Neural cell (in vitro differentiated cells): ENCODE measurements around the gene TCF4. TPM values are rescaled to one million over a fixed set of nuclear protein-coding genes. Genes with fewer than 3 reads are reported as not detected.

ENCODE experiments used
- H2AFZ ChIP-seq: fragments of 200-600, 300-800 bp; sonication (generic), shearing (Covaris generic); 2 replicates; pipeline ENCODE4 v1.6.0; 2014; ENCODE audit warnings: low read depth, mild to moderate bottlenecking, antibody characterized with exemption, low read length, moderate library complexity
- H3F3A ChIP-seq: fragments of 200-600 bp; shearing (Covaris generic); 2 replicates; pipeline ENCODE4 v1.6.1; 2016; ENCODE audit warnings: mild to moderate bottlenecking, moderate library complexity, mixed read lengths, antibody characterized with exemption, low read length; ENCODE audit not compliant: insufficient read depth, poor library complexity, severe bottlenecking
- H3K27ac ChIP-seq: fragments of 200-600, 300-800 bp; sonication (generic), shearing (Covaris generic); 2 replicates; pipeline ENCODE4 v1.5.1; 2014; ENCODE audit warnings: mild to moderate bottlenecking, low read length, moderate library complexity
- H3K27me3 ChIP-seq: fragments of 300-800, 200-600 bp; sonication (generic), shearing (Covaris generic); 2 replicates; pipeline ENCODE4 v1.6.0; 2014; ENCODE audit warnings: mild to moderate bottlenecking, low read depth, low read length, moderate library complexity; ENCODE audit not compliant: insufficient read depth
- H3K36me3 ChIP-seq: fragments of 300-800, 200-600 bp; sonication (generic), shearing (Covaris generic); 2 replicates; pipeline ENCODE4 v1.5.1; 2014; ENCODE audit warnings: mild to moderate bottlenecking, antibody characterized with exemption, low read length, moderate library complexity; ENCODE audit not compliant: insufficient read depth
- H3K4me2 ChIP-seq: fragments of 300-800, 200-600 bp; sonication (generic), shearing (Covaris generic); 2 replicates; pipeline ENCODE4 v1.6.0; 2014; ENCODE audit warnings: mild to moderate bottlenecking, low read length
- H3K4me3 ChIP-seq: fragments of 300-800, 200-600 bp; sonication (generic), shearing (Covaris generic); 2 replicates; pipeline ENCODE4 v1.5.1; 2014; ENCODE audit warnings: mild to moderate bottlenecking, low read length, moderate library complexity
- H3K79me2 ChIP-seq: fragments of 200-600 bp; shearing (Covaris generic); replicated peaks from 2 replicates; pipeline ENCODE4 v1.6.0; 2014; ENCODE audit warnings: mild to moderate bottlenecking, low read length, moderate library complexity; ENCODE audit not compliant: insufficient read depth
- H3K9ac ChIP-seq: fragments of 300-800, 200-600 bp; sonication (generic), shearing (Covaris generic); 2 replicates; pipeline ENCODE4 v1.6.1; 2016; ENCODE audit warnings: mild to moderate bottlenecking, low read length, mixed read lengths
- H3K9me2 ChIP-seq: fragments of 200-600 bp; shearing (Covaris generic); 2 replicates; pipeline ENCODE4 v1.6.1; 2016; ENCODE audit warnings: mild to moderate bottlenecking, low read length, mixed read lengths; ENCODE audit not compliant: insufficient read depth
- H3K9me3 ChIP-seq: fragments of 200-600, 300-800 bp; sonication (generic), shearing (Covaris generic); 2 replicates; pipeline ENCODE4 v1.6.1; 2016; ENCODE audit warnings: mild to moderate bottlenecking, mixed run types, low read length, moderate library complexity, mixed read lengths
- H4K20me1 ChIP-seq: fragments of 200-600 bp; shearing (Covaris generic); 2 replicates; pipeline ENCODE4 v1.6.1; 2016; ENCODE audit warnings: mild to moderate bottlenecking, mixed run types; ENCODE audit not compliant: insufficient read depth
- EP300 ChIP-seq: fragments of 450-650 bp; conservative IDR thresholded peaks from 2 replicates; pipeline ENCODE4 v1.6.1; 2014; ENCODE audit warnings: antibody characterized with exemption, mild to moderate bottlenecking, moderate library complexity; ENCODE audit not compliant: poor library complexity, severe bottlenecking
- EZH2 ChIP-seq: fragments of 200-600, 300-800 bp; shearing (Covaris generic), sonication (generic); IDR thresholded peaks from 2 replicates; pipeline ENCODE4 v1.6.1; 2014; ENCODE audit warnings: antibody characterized with exemption, low read length, borderline replicate concordance, mild to moderate bottlenecking; ENCODE audit not compliant: insufficient read depth, poor library complexity, severe bottlenecking
- MXI1 ChIP-seq: fragments of 450-650 bp; conservative IDR thresholded peaks from 2 replicates; pipeline ENCODE4 v1.6.1; 2014; ENCODE audit warnings: antibody characterized with exemption, mild to moderate bottlenecking; ENCODE audit not compliant: poor library complexity, severe bottlenecking
- POLR2AphosphoS5 ChIP-seq: IDR thresholded peaks from 2 replicates; pipeline ENCODE4 v1.6.1; 2012
- RAD21 ChIP-seq: fragments of 450-650 bp; conservative IDR thresholded peaks from 2 replicates; pipeline ENCODE4 v1.6.1; 2014; ENCODE audit warnings: antibody characterized with exemption, mild to moderate bottlenecking, moderate library complexity
- SMC3 ChIP-seq: fragments of 450-650 bp; conservative IDR thresholded peaks from 2 replicates; pipeline ENCODE4 v1.6.1; 2014; ENCODE audit warnings: antibody characterized with exemption, mild to moderate bottlenecking, moderate library complexity; ENCODE audit not compliant: poor library complexity
- TAF1 ChIP-seq: IDR thresholded peaks from 2 replicates; pipeline ENCODE4 v1.6.1; 2012; ENCODE audit warnings: low read depth
- polyA plus RNA-seq: library from polyadenylated mRNA; depleted of rRNA; stranded (reverse); fragments of >200 nt; gene quantifications from 2 replicates; pipeline ENCODE4 v1.2.3, GENCODE V29; 2014
- TF ChIP-seq, protein P1 (sequence below): fragments of 450-650 bp; IDR thresholded peaks from 2 replicates; pipeline ENCODE4 v1.5.1; 2014; ENCODE audit warnings: antibody characterized with exemption, mild to moderate bottlenecking, moderate library complexity; ENCODE audit not compliant: poor library complexity, severe bottlenecking
- TF ChIP-seq, protein P2 (sequence below): IDR thresholded peaks from 2 replicates; pipeline ENCODE4 v1.6.1; 2012; ENCODE audit warnings: borderline replicate concordance

Gene TCF4
- polyA plus RNA-seq, 1 donor from 2014 or later = 7.0 TPM

DNA sequence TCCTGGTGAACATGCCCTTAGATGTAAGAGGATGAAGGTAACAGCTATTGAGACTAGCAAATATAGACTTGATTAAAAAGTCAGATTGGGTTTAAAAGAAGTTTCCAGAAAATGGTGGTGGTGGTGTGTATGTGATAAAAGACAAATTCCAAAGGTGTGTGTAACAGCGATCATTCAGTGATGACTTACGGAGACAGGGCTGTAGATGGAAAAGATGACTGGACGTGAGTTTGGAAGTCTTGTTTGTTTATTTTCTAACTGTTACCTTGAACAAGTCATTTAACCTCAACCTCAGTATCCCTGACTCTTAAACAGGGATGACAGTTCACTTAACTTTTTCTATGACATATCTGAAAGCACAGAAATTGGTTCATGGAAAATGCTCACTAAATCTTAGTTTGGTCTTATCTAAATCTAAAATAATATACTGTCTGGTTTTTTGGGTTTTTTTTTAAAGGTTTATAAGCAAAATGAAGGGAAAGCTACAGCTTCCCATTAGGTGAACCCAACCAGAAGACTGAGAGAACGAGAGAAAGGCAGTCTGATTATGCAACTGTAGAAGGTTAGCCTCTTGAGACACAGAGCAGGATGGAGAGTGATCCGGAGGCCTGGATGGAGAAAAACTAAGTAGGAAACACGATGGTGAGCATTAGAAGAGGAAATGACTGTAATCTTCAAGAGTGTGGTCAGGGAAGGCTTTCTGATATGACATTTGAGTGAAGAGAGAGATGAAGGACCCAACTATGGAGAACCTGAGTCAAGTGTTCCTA is 71.9 kb downstream of the TCF4 start:
- Histone ChIP-seq H3K79me2 (peaks cover 19% of the 10 kb centered on the region), H3K4me2 (no peak overlapping the region), H3F3A (no peaks in the 10 kb centered on the region), H3K9ac (no peak overlapping the region), H3K27ac (no peak overlapping the region), H3K27me3 (no peaks in the 10 kb centered on the region), H3K9me3 (no peaks in the 10 kb centered on the region), H2AFZ (no peak overlapping the region), H3K36me3 (no peaks in the 10 kb centered on the region), H3K4me3 (no peak overlapping the region), H4K20me1 (no peaks in the 10 kb centered on the region), H3K9me2 (no peaks in the 10 kb centered on the region)
- TF ChIP-seq POLR2AphosphoS5 (no peak), RAD21 (no peak)

DNA sequence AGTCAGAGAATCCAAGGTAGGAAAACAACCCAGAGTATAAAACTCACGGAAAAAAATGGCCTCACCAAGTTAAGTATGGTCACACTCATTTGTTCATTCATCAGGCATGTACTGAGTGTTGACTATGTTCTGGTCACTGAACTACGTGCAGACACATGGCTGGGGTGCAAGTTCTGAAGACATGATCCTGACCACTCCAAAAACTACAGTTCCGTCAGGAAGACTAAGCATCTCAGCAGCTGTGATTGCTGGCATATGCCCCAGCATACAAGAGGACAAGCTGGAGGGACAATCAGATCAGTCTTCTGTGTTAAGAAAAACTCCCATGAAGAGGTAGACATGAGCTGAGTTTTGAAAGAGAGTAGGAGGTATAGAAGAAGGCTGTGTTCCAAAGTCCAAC is 72.8 kb downstream of the TCF4 start:
- no peak overlapping the region for H3K27ac ChIP-seq
- H3K36me3 ChIP-seq = no peaks in the 10 kb centered on the region
- H4K20me1 ChIP-seq = no peaks in the 10 kb centered on the region
- no peak overlapping the region for H3K4me2 ChIP-seq
- H3K4me3 ChIP-seq = no peak overlapping the region
- TF ChIP-seq RAD21 (no peak), MXI1 (no peak), POLR2AphosphoS5 (no peak), SMC3 (no peak), EZH2 (no peak), EP300 (no peak), TAF1 (no peak)
- TF ChIP-seq, protein P1, sequence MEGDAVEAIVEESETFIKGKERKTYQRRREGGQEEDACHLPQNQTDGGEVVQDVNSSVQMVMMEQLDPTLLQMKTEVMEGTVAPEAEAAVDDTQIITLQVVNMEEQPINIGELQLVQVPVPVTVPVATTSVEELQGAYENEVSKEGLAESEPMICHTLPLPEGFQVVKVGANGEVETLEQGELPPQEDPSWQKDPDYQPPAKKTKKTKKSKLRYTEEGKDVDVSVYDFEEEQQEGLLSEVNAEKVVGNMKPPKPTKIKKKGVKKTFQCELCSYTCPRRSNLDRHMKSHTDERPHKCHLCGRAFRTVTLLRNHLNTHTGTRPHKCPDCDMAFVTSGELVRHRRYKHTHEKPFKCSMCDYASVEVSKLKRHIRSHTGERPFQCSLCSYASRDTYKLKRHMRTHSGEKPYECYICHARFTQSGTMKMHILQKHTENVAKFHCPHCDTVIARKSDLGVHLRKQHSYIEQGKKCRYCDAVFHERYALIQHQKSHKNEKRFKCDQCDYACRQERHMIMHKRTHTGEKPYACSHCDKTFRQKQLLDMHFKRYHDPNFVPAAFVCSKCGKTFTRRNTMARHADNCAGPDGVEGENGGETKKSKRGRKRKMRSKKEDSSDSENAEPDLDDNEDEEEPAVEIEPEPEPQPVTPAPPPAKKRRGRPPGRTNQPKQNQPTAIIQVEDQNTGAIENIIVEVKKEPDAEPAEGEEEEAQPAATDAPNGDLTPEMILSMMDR = no peak
- TF ChIP-seq, protein P2, sequence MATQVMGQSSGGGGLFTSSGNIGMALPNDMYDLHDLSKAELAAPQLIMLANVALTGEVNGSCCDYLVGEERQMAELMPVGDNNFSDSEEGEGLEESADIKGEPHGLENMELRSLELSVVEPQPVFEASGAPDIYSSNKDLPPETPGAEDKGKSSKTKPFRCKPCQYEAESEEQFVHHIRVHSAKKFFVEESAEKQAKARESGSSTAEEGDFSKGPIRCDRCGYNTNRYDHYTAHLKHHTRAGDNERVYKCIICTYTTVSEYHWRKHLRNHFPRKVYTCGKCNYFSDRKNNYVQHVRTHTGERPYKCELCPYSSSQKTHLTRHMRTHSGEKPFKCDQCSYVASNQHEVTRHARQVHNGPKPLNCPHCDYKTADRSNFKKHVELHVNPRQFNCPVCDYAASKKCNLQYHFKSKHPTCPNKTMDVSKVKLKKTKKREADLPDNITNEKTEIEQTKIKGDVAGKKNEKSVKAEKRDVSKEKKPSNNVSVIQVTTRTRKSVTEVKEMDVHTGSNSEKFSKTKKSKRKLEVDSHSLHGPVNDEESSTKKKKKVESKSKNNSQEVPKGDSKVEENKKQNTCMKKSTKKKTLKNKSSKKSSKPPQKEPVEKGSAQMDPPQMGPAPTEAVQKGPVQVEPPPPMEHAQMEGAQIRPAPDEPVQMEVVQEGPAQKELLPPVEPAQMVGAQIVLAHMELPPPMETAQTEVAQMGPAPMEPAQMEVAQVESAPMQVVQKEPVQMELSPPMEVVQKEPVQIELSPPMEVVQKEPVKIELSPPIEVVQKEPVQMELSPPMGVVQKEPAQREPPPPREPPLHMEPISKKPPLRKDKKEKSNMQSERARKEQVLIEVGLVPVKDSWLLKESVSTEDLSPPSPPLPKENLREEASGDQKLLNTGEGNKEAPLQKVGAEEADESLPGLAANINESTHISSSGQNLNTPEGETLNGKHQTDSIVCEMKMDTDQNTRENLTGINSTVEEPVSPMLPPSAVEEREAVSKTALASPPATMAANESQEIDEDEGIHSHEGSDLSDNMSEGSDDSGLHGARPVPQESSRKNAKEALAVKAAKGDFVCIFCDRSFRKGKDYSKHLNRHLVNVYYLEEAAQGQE = no peak
- no peaks in the 10 kb centered on the region for H3K27me3 ChIP-seq
- no peak overlapping the region for H2AFZ ChIP-seq
- H3K9me3 ChIP-seq = no peaks in the 10 kb centered on the region
- H3K9me2 ChIP-seq = no peaks in the 10 kb centered on the region
- peaks cover 15% of the 10 kb centered on the region for H3K79me2 ChIP-seq
- no peaks in the 10 kb centered on the region for H3F3A ChIP-seq
- H3K9ac ChIP-seq = no peak overlapping the region
